Mesendoderm (in vitro differentiated cells): ENCODE data around the gene MEST.
"Not testable (repeated sequence)": the region's sequence is repeated elsewhere in the genome, so short reads cannot be mapped to it uniquely, and the experiment has no call there.

ENCODE experiments used
- DNase-seq: peaks from one replicate; pipeline ENCODE4 v3.0.0; 2013
- H2AK5ac ChIP-seq: 2 replicates; pipeline ENCODE4 v1.6.1; 2013; ENCODE audit warnings: low read length, inconsistent platforms
- H2BK120ac ChIP-seq: 2 replicates; pipeline ENCODE4 v1.6.1; 2013; ENCODE audit warnings: low read depth, mild to moderate bottlenecking, low read length, moderate library complexity, mixed read lengths
- H2BK15ac ChIP-seq: replicated peaks from 2 replicates; pipeline ENCODE4 v1.6.1; 2013; ENCODE audit warnings: low read depth, mild to moderate bottlenecking, moderate library complexity
- H2BK5ac ChIP-seq: 2 replicates; pipeline ENCODE4 v1.6.1; 2013; ENCODE audit warnings: low read length, inconsistent platforms
- H3K18ac ChIP-seq: 2 replicates; pipeline ENCODE4 v1.6.1; 2013; ENCODE audit warnings: mild to moderate bottlenecking, low read length, mixed read lengths
- H3K23ac ChIP-seq: one replicate; pipeline ENCODE4 v1.6.1; 2013; ENCODE audit warnings: low read length
- H3K27ac ChIP-seq: 2 replicates; pipeline ENCODE4 v1.5.1; 2013; ENCODE audit warnings: low read depth, mild to moderate bottlenecking, inconsistent platforms, low read length, moderate library complexity
- H3K27me3 ChIP-seq: 2 replicates; pipeline ENCODE4 v1.6.1; 2013; ENCODE audit warnings: low read length, control low read depth, mild to moderate bottlenecking, inconsistent platforms; ENCODE audit not compliant: insufficient read depth, poor library complexity
- H3K36me3 ChIP-seq: 2 replicates; pipeline ENCODE4 v1.6.1; 2013; ENCODE audit warnings: low read length, inconsistent platforms; ENCODE audit not compliant: control insufficient read depth, insufficient read depth
- H3K4ac ChIP-seq: one replicate; pipeline ENCODE4 v1.6.1; 2013; ENCODE audit warnings: low read depth, mild to moderate bottlenecking, low read length, moderate library complexity
- H3K4me1 ChIP-seq: 2 replicates; pipeline ENCODE4 v1.6.1; 2013; ENCODE audit warnings: low read depth, low read length, inconsistent platforms; ENCODE audit not compliant: control insufficient read depth
- H3K4me2 ChIP-seq: 2 replicates; pipeline ENCODE4 v1.6.1; 2013; ENCODE audit warnings: low read length
- H3K4me3 ChIP-seq: 2 replicates; pipeline ENCODE4 v1.5.1; 2013; ENCODE audit warnings: mild to moderate bottlenecking, low read length
- H3K56ac ChIP-seq: one replicate; pipeline ENCODE4 v1.6.1; 2013; ENCODE audit warnings: low read length
- H3K79me1 ChIP-seq: 2 replicates; pipeline ENCODE4 v1.6.1; 2013; ENCODE audit warnings: low read length, inconsistent platforms
- H3K79me2 ChIP-seq: 2 replicates; pipeline ENCODE4 v1.6.1; 2013; ENCODE audit warnings: mild to moderate bottlenecking, low read length; ENCODE audit not compliant: control insufficient read depth, insufficient read depth
- H3K9ac ChIP-seq: 2 replicates; pipeline ENCODE4 v1.6.1; 2013; ENCODE audit warnings: low read length, inconsistent platforms
- H4K5ac ChIP-seq: one replicate; pipeline ENCODE4 v1.6.1; 2013; ENCODE audit warnings: low read length
- H4K8ac ChIP-seq: one replicate; pipeline ENCODE4 v1.6.1; 2013; ENCODE audit warnings: low read depth, mild to moderate bottlenecking, control low read depth, low read length, moderate library complexity
- WGBS: extraction: QIAGEN DNeasy Blood & Tissue Kit; methylation state at CpG from one replicate; pipeline ENCODE4 v1.1.7; 2013; ENCODE audit warnings: low lambda C conversion rate, missing lambda C conversion rate; ENCODE audit not compliant: insufficient coverage; ENCODE audit errors: extremely low coverage; 5-methylcytosine and 5-hydroxymethylcytosine counted together

The MEST gene

GRCh38 chr7:130500910-130501309 lies 9.0 kb downstream of the MEST start:
- no peak overlapping the region for H3K27ac ChIP-seq
- H2BK15ac ChIP-seq, result no peak overlapping the region
- H3K23ac ChIP-seq, result no peak overlapping the region
- no peak overlapping the region for H2BK5ac ChIP-seq
- no peak overlapping the region for H2BK120ac ChIP-seq
- H3K36me3 ChIP-seq, result peaks cover 2% of the 10 kb centered on the region
- H3K79me2 ChIP-seq, result no peaks in the 10 kb centered on the region
- H3K4ac ChIP-seq, result no peak overlapping the region
- no peak overlapping the region for H3K4me3 ChIP-seq
- WGBS, result no CpG with 5 or more reads among the region's 2 CpGs
- no peaks in the 10 kb centered on the region for H3K27me3 ChIP-seq
- H3K4me1 ChIP-seq, result no peaks in the 10 kb centered on the region
- H3K79me1 ChIP-seq, result no peaks in the 10 kb centered on the region
- no peak for DNase-seq
- H3K9ac ChIP-seq, result no peak overlapping the region
- H3K56ac ChIP-seq, result no peak overlapping the region
- H4K5ac ChIP-seq, result no peak overlapping the region
- H3K4me2 ChIP-seq, result no peak overlapping the region
- H3K18ac ChIP-seq, result no peak overlapping the region
- H4K8ac ChIP-seq, result no peak overlapping the region
- H2AK5ac ChIP-seq, result no peak overlapping the region

GRCh38 chr7:130505753-130506152 lies 13.9 kb downstream of the MEST start:
- H3K36me3 ChIP-seq, result peaks cover 5% of the 10 kb centered on the region

GRCh38 chr7:130506358-130506757 lies 14.5 kb downstream of the MEST start:
- WGBS, result no CpG with 5 or more reads among the region's 3 CpGs
- Histone ChIP-seq H2BK5ac (no peak overlapping the region), H3K27ac (no peak overlapping the region), H2AK5ac (no peak overlapping the region), H3K4me1 (no peaks in the 10 kb centered on the region), H4K8ac (no peak overlapping the region), H2BK15ac (no peak overlapping the region), H3K4me3 (no peak overlapping the region), H3K18ac (no peak overlapping the region), H2BK120ac (no peak overlapping the region), H3K4ac (no peak overlapping the region), H3K56ac (no peak overlapping the region), H3K79me1 (no peaks in the 10 kb centered on the region), H4K5ac (no peak overlapping the region), H3K9ac (no peak overlapping the region), H3K36me3 (peaks cover 5% of the 10 kb centered on the region), H3K23ac (no peak overlapping the region), H3K79me2 (no peaks in the 10 kb centered on the region), H3K27me3 (no peaks in the 10 kb centered on the region), H3K4me2 (no peak overlapping the region)
- DNase-seq, result no peak

More at GRCh38 chr7:130505753-130506152, 13.9 kb downstream of the MEST start:
- Histone ChIP-seq H3K4ac (no peak overlapping the region), H4K5ac (no peak overlapping the region), H3K23ac (no peak overlapping the region), H3K27me3 (no peaks in the 10 kb centered on the region), H2BK15ac (no peak overlapping the region), H3K56ac (no peak overlapping the region), H3K79me1 (no peaks in the 10 kb centered on the region), H3K4me1 (no peaks in the 10 kb centered on the region), H2BK5ac (no peak overlapping the region), H3K9ac (no peak overlapping the region), H3K27ac (no peak overlapping the region), H2AK5ac (no peak overlapping the region), H3K4me3 (no peak overlapping the region), H3K79me2 (no peaks in the 10 kb centered on the region), H4K8ac (no peak overlapping the region), H3K18ac (no peak overlapping the region), H3K4me2 (no peak overlapping the region), H2BK120ac (no peak overlapping the region)
- DNase-seq, result no peak

- H3K56ac ChIP-seq, H3K18ac ChIP-seq, H3K9ac ChIP-seq, H3K27me3 ChIP-seq, H4K8ac ChIP-seq, H3K23ac ChIP-seq, H3K79me2 ChIP-seq, H2BK5ac ChIP-seq, H2AK5ac ChIP-seq, H3K4ac ChIP-seq, H2BK15ac ChIP-seq, H4K5ac ChIP-seq, H2BK120ac ChIP-seq, H3K79me1 ChIP-seq, H3K4me2 ChIP-seq, H3K4me3 ChIP-seq, H3K27ac ChIP-seq, H3K4me1 ChIP-seq, H3K36me3 ChIP-seq, DNase-seq: not testable (repeated sequence)
- no CpG with 5 or more reads among the region's 3 CpGs for WGBS
Measured at GRCh38 chr7:130512038-130512437, 20.2 kb downstream of the MEST start.

GRCh38 chr7:130513447-130513846 lies 21.6 kb downstream of the MEST start:
- Histone ChIP-seq H3K27ac (no peak overlapping the region), H4K8ac (no peak overlapping the region), H4K5ac (no peak overlapping the region), H2BK5ac (no peak overlapping the region), H3K56ac (no peak overlapping the region), H3K27me3 (no peaks in the 10 kb centered on the region), H3K79me2 (no peaks in the 10 kb centered on the region), H2AK5ac (no peak overlapping the region), H3K4me1 (no peaks in the 10 kb centered on the region), H2BK120ac (no peak overlapping the region), H3K23ac (no peak overlapping the region), H2BK15ac (no peak overlapping the region), H3K79me1 (no peaks in the 10 kb centered on the region), H3K4me2 (no peak overlapping the region), H3K9ac (no peak overlapping the region), H3K18ac (no peak overlapping the region), H3K4me3 (no peak overlapping the region), H3K4ac (no peak overlapping the region), H3K36me3 (peaks cover 2% of the 10 kb centered on the region)
- no peak for DNase-seq
- no CpG with 5 or more reads among the region's 1 CpG for WGBS

- Histone ChIP-seq H2BK5ac (no peak overlapping the region), H2AK5ac (no peak overlapping the region), H3K4me1 (no peaks in the 10 kb centered on the region), H3K56ac (no peak overlapping the region), H3K4me3 (no peak overlapping the region), H3K79me2 (no peaks in the 10 kb centered on the region), H3K4me2 (no peak overlapping the region), H3K36me3 (no peaks in the 10 kb centered on the region), H4K5ac (no peak overlapping the region), H2BK120ac (no peak overlapping the region), H3K79me1 (no peaks in the 10 kb centered on the region), H3K9ac (no peak overlapping the region), H3K4ac (no peak overlapping the region), H3K23ac (no peak overlapping the region), H3K27me3 (no peaks in the 10 kb centered on the region), H3K27ac (no peak overlapping the region), H4K8ac (no peak overlapping the region), H2BK15ac (no peak overlapping the region), H3K18ac (no peak overlapping the region)
- WGBS, result no CpG with 5 or more reads among the region's 3 CpGs
- DNase-seq, result no peak
Measured at GRCh38 chr7:130515315-130516040, 23.6 kb downstream of the MEST start.
